AG09309 (cell line): ENCODE measurements around the gene SPX.

ENCODE experiments used
- DNase-seq: peaks from one replicate; pipeline ENCODE4 v3.0.0-alpha.2; 2010; ENCODE audit warnings: low read depth
- H3K4me3 ChIP-seq: 2 replicates; pipeline ENCODE4 v1.5.1; 2011; ENCODE audit warnings: mild to moderate bottlenecking, low read depth, low read length, moderate library complexity; ENCODE audit not compliant: control insufficient read depth
- CTCF ChIP-seq: IDR thresholded peaks from 2 replicates; pipeline ENCODE4 v1.5.1; 2011; ENCODE audit warnings: mild to moderate bottlenecking, low read depth, low read length, inconsistent platforms; ENCODE audit not compliant: insufficient read depth, control insufficient read depth; ENCODE audit errors: missing control alignments

SPX gene

GRCh38 chr12:21542403-21542802 is 16.3 kb downstream of the SPX start:
- no peak for TF ChIP-seq CTCF
- no peak overlapping the region for H3K4me3 ChIP-seq
- no peak for DNase-seq

- DNase-seq: no peak
- no peak for TF ChIP-seq CTCF
- H3K4me3 ChIP-seq: no peak overlapping the region
These were observed 17.1 kb downstream of the SPX start for GRCh38 chr12:21543151-21543550.

GRCh38 chr12:21545557-21545956 is 19.5 kb downstream of the SPX start:
- no peak for TF ChIP-seq CTCF
- no peak for DNase-seq
- no peak overlapping the region for H3K4me3 ChIP-seq

GRCh38 chr12:21546716-21547115 is 20.6 kb downstream of the SPX start:
- TF ChIP-seq CTCF: no peak
- H3K4me3 ChIP-seq: no peak overlapping the region
- DNase-seq: no peak

- DNase-seq: no peak
- TF ChIP-seq CTCF: no peak
- no peak overlapping the region for H3K4me3 ChIP-seq
These were observed 21.3 kb downstream of the SPX start for GRCh38 chr12:21547437-21547836.

GRCh38 chr12:21551841-21552465 is 25.9 kb downstream of the SPX start:
- DNase-seq: no peak
- no peak for TF ChIP-seq CTCF
- H3K4me3 ChIP-seq: no peak overlapping the region
